ENCODE measurements around the gene DLEC1.

DNA sequence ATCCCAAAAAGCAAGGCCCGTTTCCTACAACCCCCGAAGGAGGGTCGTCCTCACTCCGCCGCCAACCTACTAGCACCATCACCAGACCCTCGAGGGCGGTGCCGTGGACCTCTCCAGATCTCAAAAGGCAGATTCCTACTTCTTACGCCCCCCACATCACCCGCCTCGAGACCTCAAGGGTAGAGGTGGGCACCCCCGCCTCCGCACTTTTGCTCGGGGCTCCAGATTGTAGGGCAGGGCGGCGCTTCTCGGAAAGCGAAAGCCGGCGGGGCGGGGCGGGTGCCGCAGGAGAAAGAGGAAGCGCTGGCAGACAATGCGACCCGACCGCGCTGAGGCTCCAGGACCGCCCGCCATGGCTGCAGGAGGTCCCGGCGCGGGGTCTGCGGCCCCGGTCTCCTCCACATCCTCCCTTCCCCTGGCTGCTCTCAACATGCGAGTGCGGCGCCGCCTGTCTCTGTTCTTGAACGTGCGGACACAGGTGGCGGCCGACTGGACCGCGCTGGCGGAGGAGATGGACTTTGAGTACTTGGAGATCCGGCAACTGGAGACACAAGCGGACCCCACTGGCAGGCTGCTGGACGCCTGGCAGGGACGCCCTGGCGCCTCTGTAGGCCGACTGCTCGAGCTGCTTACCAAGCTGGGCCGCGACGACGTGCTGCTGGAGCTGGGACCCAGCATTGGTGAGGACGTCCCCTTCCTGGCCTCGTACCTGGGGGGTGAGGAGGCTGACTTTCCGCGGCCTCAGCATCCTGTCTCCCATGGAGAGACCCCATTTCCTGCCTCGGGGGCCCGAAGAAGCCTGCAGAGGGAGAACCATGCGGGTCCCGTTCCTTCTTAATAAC lies 99.6 kb downstream of the DLEC1 start, which contains the start of gene MYD88:
- TF ChIP-seq POLR2A (IDR thresholded peaks at IDR 0.05; ENCODE audit: low read depth, low read length) (peak; percentile 74; the same call in 1 of the 2 replicates), TAF1 (IDR thresholded peaks at IDR 0.05; ENCODE audit: low read depth, low read length) (peak; percentile 67), POLR2AphosphoS5 (IDR thresholded peaks at IDR 0.05; ENCODE audit: low read depth, low read length) (peak; percentile 72; the same call in 1 of the 2 replicates), PAX5 (IDR thresholded peaks at IDR 0.05; ENCODE audit: insufficient read depth, low read length, severe bottlenecking) (no peak), POU2F2 (IDR thresholded peaks at IDR 0.05; ENCODE audit: low read depth, low read length) (no peak)
